ENCODE measurements around the gene CENPP. TPM values are rescaled to one million over a fixed set of nuclear protein-coding genes. Genes with fewer than 3 reads are reported as not detected.

CENPP gene
- total RNA-seq, 1 donor, result 5.4 TPM

Small RNAs within 50 kb of the gene (small RNA-seq; reads per million reads assigned to genes)
- not detected for gene AL157827.1
- gene MIR3651, result not detected
- not detected for gene MIR4670
- gene SNORA84, result 13.0 reads per million, percentile 93 among the genes with 10 or more reads in this experiment

Other genes starting within 250 kb of the CENPP start
- gene SPTLC1, start 210.5 kb upstream of the CENPP start, total RNA-seq, result 124 and 129 TPM in 2 replicates
- 491 and 529 TPM in 2 replicates for gene IARS1, start 32.3 kb upstream of the CENPP start, total RNA-seq
- gene NOL8, start 603 bp upstream of the CENPP start, total RNA-seq, result 28.2 and 32.4 TPM in 2 replicates
- 0.36 and 0.88 TPM in 2 replicates for gene OGN, start 78.6 kb downstream of the CENPP start, total RNA-seq
- 0.36 and 1.5 TPM in 2 replicates for gene OMD, start 98.5 kb downstream of the CENPP start, total RNA-seq
- gene ASPN, start 156.6 kb downstream of the CENPP start, total RNA-seq, result 1.1 and 1.2 TPM in 2 replicates
- 55.4 and 62.2 TPM in 2 replicates for gene ECM2, start 210.0 kb downstream of the CENPP start, total RNA-seq

All from osteoblast (primary cell).